ENCODE measurements around the gene MYO15A. TPM values are rescaled to one million over a fixed set of nuclear protein-coding genes. Genes with fewer than 3 reads are reported as not detected.

The MYO15A gene, protein sequence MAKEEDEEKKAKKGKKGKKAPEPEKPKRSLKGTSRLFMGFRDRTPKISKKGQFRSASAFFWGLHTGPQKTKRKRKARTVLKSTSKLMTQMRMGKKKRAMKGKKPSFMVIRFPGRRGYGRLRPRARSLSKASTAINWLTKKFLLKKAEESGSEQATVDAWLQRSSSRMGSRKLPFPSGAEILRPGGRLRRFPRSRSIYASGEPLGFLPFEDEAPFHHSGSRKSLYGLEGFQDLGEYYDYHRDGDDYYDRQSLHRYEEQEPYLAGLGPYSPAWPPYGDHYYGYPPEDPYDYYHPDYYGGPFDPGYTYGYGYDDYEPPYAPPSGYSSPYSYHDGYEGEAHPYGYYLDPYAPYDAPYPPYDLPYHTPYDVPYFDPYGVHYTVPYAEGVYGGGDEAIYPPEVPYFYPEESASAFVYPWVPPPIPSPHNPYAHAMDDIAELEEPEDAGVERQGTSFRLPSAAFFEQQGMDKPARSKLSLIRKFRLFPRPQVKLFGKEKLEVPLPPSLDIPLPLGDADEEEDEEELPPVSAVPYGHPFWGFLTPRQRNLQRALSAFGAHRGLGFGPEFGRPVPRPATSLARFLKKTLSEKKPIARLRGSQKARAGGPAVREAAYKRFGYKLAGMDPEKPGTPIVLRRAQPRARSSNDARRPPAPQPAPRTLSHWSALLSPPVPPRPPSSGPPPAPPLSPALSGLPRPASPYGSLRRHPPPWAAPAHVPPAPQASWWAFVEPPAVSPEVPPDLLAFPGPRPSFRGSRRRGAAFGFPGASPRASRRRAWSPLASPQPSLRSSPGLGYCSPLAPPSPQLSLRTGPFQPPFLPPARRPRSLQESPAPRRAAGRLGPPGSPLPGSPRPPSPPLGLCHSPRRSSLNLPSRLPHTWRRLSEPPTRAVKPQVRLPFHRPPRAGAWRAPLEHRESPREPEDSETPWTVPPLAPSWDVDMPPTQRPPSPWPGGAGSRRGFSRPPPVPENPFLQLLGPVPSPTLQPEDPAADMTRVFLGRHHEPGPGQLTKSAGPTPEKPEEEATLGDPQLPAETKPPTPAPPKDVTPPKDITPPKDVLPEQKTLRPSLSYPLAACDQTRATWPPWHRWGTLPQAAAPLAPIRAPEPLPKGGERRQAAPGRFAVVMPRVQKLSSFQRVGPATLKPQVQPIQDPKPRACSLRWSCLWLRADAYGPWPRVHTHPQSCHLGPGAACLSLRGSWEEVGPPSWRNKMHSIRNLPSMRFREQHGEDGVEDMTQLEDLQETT (N-terminal part only)
- total RNA-seq = 0.84 TPM

DNA sequence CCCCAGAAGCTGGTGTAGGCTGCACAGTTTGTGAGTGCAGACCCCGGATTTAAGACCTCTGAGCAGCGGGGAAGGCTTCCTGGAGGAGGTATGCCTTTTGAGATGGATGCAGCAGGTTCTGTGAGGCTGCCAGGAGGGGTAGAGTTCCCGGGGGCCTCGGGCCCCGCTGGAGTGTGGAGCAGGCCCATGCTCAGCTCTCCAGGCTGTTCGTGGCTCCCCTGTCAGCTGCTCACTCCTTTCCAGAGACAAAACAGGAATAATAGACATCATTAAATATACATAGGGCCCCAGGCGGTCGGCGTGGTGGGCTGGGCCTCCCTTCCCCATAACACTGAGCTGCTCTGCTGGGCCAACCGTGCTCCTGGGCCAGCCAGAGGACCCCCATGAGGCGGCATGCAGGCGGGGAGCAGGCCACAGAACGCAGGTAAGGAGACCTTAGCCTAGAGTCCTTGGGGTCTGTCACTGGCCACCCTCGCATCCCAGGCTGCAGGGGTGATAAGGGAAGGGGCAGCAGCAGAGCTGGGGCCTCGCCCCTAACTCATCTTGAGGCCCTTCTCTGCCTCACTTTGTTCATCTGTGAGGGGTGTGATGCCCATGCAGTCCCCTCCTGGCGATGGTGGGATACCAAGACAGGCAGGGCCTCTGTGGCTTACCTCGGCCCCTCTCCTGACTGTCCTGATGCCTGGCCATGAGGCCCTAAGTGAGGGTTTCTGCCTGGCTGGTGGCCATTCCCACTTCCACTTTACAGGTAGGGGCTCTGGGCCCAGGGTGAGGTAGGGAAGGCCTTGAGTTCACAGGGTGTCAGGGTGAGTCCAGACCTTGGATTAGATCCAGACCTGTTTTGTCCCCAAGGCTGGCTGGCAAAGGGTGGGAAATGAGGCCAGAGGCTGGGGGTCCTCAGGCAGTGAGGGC, at the start of gene MYO15A:
TSS of gene MYO15A (plus strand) at position 356 of the 912 bp plus-strand sequence. CDS start 10,045 bp downstream, outside the sequence.
- no peaks in the 10 kb centered on the region for H3K27me3 ChIP-seq (ENCODE audit: insufficient read depth, low read length)
- H3K9me3 ChIP-seq (ENCODE audit: low read depth, low read length) = no peaks in the 10 kb centered on the region
- H3K4me1 ChIP-seq (ENCODE audit: insufficient read depth, low read length) = no peaks in the 10 kb centered on the region
- no peak within 1 kb of the TSS for H3K4me3 ChIP-seq (ENCODE audit: low read length)

DNA sequence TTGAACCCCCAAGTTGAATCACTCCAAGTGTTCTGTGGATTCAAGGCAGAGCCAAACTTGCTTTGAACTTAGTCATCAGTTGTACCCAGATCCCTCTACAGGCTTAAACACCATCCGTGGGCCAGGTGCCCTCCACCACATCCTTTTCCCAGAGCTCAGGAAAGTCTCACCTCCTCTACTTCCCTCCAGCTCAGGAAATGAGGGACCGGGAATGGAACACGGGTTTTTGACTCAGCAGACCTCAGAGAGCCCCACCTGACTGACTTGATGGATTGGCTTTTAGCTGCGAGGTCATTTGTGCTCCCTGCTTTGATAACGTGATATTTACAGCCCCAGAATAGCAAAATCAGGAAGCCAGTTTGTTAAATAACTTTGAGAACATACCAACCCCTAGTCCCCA, 49.3 kb upstream of the MYO15A start:
- H3K4me1 ChIP-seq (ENCODE audit: insufficient read depth, low read length) = no peaks in the 10 kb centered on the region
- no peaks in the 10 kb centered on the region for H3K27me3 ChIP-seq (ENCODE audit: insufficient read depth, low read length)
- no peak overlapping the region for H3K4me3 ChIP-seq (ENCODE audit: low read length)
- no peaks in the 10 kb centered on the region for H3K9me3 ChIP-seq (ENCODE audit: low read depth, low read length)

DNA sequence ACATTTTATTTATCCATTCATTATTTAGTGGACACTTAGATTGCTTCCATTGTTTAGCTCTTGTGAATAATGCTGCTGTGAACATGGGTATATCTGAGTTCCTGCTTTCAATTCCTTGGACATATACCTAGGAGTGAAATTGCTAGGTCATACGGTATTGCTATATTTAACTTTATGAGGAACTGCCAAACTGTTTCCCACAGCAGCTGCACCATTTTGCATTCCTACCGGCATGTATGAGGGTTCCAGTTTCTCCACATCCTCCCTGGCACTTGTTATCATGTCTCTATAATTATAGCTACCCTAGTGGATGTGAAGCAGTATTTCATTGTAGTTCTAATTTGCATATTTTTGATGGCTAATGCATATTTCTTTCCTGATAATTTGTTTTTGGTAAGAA, 44.5 kb upstream of the MYO15A start:
- Histone ChIP-seq H3K9me3 (ENCODE audit: low read depth, low read length) (no peaks in the 10 kb centered on the region), H3K4me3 (ENCODE audit: low read length) (no peak overlapping the region), H3K4me1 (ENCODE audit: insufficient read depth, low read length) (no peaks in the 10 kb centered on the region), H3K27me3 (ENCODE audit: insufficient read depth, low read length) (no peaks in the 10 kb centered on the region)

DNA sequence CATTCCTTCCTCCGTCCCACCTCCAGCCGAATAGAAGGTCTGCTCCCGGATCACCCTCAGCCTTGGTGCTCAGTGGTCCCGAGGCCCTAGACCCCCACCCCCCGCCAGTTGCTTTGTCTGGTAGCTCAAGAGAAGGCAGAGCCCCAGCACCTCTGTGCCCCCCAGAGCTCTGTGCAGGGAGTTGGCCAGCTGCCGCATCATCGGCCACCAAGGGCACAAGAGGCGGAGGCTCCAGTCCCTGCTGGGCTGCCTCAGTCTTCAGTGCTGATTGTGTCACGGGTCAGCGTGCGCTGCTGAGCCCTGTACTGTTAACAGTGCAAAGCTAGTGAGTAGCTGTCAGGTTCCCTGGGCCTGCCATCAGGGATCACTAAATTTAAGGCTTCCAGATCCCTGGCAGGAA, 43.0 kb upstream of the MYO15A start:
- no peaks in the 10 kb centered on the region for H3K4me1 ChIP-seq (ENCODE audit: insufficient read depth, low read length)
- no peaks in the 10 kb centered on the region for H3K9me3 ChIP-seq (ENCODE audit: low read depth, low read length)

DNA sequence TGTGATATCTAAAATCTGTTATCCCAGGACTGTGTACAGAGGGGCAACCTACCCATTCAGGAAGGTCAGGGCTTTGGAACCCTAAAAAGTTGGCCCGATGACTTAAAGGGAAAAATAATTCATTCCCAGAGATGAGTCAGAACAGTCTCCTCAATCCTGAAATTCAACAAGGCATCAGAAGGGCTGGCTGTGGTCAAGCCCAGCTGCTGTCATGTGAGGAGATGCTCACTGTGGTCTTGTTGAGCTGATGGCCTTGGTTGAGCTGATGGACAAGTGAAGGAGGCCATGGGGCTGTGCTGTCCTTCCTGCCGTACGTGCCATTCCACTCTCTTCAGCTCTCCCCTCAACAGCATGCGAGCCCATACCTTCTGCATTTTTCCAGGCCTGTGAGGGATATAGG, 41.7 kb upstream of the MYO15A start:
- Histone ChIP-seq H3K4me1 (ENCODE audit: insufficient read depth, low read length) (peaks cover 7% of the 10 kb centered on the region), H3K27me3 (ENCODE audit: insufficient read depth, low read length) (no peaks in the 10 kb centered on the region), H3K4me3 (ENCODE audit: low read length) (no peak overlapping the region), H3K9me3 (ENCODE audit: low read depth, low read length) (no peaks in the 10 kb centered on the region)

More for the DNA sequence above, 43.0 kb upstream of the MYO15A start:
- Histone ChIP-seq H3K27me3 (ENCODE audit: insufficient read depth, low read length) (no peaks in the 10 kb centered on the region), H3K4me3 (ENCODE audit: low read length) (no peak overlapping the region)

DNA sequence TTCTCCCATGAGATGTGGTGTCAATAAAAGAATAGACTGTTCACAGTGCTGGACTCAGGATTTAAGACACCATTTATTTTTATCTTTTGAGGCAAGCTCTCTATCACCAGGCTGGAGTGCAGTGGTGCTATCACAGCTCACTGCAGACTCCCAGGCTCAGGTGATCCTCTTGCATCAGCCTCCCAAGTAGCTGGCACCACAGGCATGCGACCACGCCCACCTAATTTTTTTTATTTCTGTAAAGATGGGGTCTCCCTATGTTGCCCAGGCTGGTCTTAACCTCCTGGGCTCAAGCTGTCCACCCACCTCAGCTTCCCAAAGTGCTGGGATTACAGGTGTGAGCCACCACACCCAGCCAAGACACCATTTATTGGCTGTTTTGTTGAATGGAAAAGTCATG, 39.5 kb upstream of the MYO15A start:
- Histone ChIP-seq H3K27me3 (ENCODE audit: insufficient read depth, low read length) (no peaks in the 10 kb centered on the region), H3K9me3 (ENCODE audit: low read depth, low read length) (no peaks in the 10 kb centered on the region), H3K4me1 (ENCODE audit: insufficient read depth, low read length) (peaks cover 7% of the 10 kb centered on the region), H3K4me3 (ENCODE audit: low read length) (no peak overlapping the region)

DNA sequence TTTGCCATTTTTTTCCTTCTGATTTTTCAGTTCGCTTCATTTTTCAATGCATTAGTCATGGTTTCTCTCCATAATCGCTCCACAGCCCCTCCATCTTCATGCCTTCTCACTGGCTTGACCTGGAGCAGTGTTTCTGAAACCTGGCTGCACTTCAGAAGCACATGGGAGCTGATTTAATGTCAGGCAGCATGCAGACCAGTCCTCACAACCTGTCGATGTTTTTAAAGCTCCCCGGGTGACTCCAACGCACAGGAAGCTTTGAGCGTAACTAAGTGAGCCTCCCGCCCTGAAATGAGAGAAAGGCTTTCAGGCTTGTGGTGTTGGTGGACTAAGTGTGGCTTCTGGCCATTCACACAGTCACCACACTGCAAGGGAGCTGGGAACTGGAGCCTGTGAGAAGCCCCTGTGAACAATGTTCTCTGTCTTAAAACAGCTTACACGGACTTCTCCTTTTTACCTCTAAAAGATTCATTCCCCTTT, 37.7 kb upstream of the MYO15A start:
- Histone ChIP-seq H3K4me1 (ENCODE audit: insufficient read depth, low read length) (peaks cover 7% of the 10 kb centered on the region), H3K27me3 (ENCODE audit: insufficient read depth, low read length) (no peaks in the 10 kb centered on the region), H3K9me3 (ENCODE audit: low read depth, low read length) (no peaks in the 10 kb centered on the region), H3K4me3 (ENCODE audit: low read length) (no peak overlapping the region)

DNA sequence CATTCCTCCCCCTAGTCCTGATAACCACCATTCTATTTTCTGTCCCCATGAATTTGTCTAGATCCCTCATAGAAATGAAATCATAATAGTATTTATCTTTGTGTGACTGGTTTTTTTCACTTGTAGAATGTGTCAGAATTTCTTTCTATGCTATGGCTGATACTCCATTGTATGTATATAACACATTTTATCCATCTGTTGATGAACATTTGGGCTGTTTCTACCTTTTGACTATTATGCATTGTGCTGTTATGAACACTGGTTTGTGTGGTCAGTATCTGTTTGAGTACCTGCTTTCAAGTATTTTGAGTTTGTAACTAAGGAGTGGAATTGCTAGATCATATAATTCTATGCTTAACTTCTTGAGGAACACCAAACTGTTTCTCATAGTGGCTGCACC, 36.8 kb upstream of the MYO15A start:
- peaks cover 7% of the 10 kb centered on the region for H3K4me1 ChIP-seq (ENCODE audit: insufficient read depth, low read length)
- H3K9me3 ChIP-seq (ENCODE audit: low read depth, low read length) = no peaks in the 10 kb centered on the region
- H3K4me3 ChIP-seq (ENCODE audit: low read length) = no peak overlapping the region
- no peaks in the 10 kb centered on the region for H3K27me3 ChIP-seq (ENCODE audit: insufficient read depth, low read length)

DNA sequence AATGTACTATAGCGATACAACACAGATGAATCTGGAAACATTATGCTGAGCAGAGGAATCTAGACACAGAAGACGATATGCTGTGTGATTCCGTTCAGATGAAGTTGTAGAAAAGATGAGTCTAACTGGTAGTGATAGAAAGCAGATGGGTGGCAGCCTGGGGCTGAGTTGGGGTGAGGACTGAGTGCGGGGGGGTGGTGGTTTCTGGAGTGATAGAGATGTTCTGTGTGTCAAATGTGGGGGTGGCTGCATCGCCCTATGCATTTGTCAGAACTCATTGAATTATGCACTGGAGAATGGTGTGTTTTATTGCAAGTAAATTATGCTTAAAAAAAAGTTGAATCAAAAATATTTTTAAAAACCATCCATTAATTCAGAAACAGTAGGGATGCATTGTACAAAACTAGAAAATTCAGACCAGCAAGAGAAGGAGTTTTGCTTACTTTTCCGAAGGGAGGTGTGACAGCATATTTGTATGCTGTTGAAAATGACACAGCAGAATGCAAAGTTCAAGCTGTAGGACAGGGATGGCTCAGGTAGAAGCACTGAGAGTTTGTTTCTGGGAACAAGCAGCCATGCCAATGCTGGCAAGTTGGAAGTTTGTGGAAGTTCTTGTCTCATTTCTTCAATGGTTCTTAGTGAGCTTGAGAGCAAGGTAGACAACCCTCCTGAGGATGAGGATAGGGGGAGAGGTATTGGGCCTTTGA, 33.8 kb upstream of the MYO15A start:
- no peaks in the 10 kb centered on the region for H3K9me3 ChIP-seq (ENCODE audit: low read depth, low read length)
- no peak overlapping the region for H3K4me3 ChIP-seq (ENCODE audit: low read length)
- H3K27me3 ChIP-seq (ENCODE audit: insufficient read depth, low read length) = no peaks in the 10 kb centered on the region
- H3K4me1 ChIP-seq (ENCODE audit: insufficient read depth, low read length) = peaks cover 7% of the 10 kb centered on the region

DNA sequence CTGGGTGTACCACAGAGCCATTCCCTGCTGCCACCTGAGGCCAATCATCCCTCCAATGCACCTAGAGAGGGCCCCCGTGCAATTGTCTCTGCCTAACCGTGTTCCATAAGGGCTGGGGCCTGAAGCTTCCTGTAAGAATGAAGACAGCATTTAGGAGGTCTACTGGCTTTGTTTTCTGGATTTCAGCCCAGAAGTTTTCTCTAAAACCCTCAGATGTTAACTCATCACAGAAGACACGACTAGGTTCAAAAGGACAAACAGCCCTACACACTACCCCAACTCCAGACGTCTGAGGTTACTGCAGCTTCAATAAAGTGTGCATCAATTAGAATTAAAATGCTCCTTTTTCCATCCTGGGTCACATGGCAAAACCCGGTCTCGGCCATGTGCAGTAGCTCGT, 31.6 kb upstream of the MYO15A start:
- H3K27me3 ChIP-seq (ENCODE audit: insufficient read depth, low read length) = no peaks in the 10 kb centered on the region
- no peaks in the 10 kb centered on the region for H3K4me1 ChIP-seq (ENCODE audit: insufficient read depth, low read length)
- H3K4me3 ChIP-seq (ENCODE audit: low read length) = no peak overlapping the region
- H3K9me3 ChIP-seq (ENCODE audit: low read depth, low read length) = no peaks in the 10 kb centered on the region

DNA sequence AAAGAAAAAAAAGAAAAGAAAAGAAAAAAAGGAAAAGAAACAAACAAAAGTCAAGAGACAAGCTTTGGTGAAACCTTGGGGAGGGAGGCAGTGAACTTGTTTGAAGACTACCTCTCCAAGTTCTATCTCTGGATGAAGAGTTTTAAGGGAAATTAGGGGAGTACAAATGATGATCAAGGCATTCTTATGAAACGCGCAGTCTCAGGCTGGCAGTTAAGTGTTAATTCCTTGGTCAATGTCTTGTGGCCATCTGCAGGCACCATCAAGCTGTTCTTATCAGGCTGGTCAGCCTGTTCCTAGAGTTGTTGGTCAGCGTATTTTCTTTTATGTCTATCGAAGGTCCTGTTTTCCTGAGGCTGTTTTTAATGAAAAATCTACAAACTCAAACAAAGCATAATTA, 29.0 kb upstream of the MYO15A start:
- no peak overlapping the region for H3K4me3 ChIP-seq (ENCODE audit: low read length)
- H3K9me3 ChIP-seq (ENCODE audit: low read depth, low read length) = no peaks in the 10 kb centered on the region
- no peaks in the 10 kb centered on the region for H3K4me1 ChIP-seq (ENCODE audit: insufficient read depth, low read length)
- H3K27me3 ChIP-seq (ENCODE audit: insufficient read depth, low read length) = no peaks in the 10 kb centered on the region

DNA sequence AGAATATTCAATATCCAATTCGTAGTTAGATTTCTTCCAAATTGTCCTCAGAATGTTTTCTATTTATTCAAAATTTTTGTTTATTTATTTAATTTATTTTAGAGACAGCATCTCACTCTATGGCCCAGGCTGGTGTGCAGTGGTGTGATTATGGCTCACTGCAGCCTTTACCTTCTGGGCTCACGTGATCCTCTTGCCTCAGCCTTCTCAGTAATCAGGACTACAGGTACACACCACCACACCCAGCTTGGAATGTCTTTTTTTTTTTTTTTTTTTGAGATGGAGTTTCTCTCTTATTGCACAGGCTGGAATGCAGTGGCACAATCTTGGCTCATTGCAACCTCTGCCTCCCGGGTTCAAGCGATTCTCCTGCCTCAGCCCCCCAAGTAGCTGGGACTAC, 24.3 kb upstream of the MYO15A start:
- no peak overlapping the region for H3K4me3 ChIP-seq (ENCODE audit: low read length)

DNA sequence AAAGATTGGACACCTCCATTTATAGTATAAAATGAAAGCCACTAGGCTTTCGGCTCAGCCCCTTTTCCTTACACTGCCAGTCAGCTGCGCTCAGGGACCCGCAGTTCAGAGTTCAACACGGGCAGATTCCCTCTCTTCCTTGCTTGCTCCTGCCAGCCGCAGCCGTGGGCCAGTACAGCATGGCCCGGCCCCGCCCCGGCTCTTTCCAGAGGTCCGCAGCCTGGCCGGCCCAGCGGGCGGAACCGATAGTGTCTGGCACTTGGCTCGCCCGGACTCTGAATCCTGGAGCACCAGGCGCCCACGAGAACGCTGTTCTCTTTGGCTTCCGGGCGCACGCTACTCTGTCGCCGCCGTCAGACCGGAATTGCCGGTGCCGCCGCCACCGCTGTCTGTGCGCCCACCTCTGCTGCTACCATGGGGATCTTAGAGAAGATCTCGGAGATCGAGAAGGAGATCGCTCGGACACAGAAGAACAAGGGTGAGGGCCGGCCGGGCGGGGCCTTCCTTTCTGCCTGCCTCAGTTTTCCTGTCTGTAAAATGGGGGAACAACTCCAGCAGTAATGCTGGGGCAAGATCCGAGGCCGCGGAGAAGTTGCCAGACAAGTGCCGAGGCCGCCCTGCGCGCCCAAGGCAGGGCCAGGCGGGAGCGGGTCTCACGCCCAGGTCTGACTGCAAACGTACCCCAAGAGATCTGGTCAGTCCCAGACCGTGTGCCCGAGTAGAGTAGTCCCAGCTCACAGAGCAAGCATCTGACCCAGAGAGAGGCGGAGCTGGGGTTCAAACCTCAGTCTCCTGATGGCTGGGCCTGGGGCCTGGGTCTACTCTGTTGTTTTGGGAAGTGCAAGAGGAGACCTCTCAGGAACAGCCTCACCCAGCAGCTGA, 20.7 kb upstream of the MYO15A start, which contains the start of gene DRG2:
TSS of gene DRG2 (plus strand) at position 339 of the 882 bp plus-strand sequence. CDS start at position 415, 76 bp downstream.
- Histone ChIP-seq H3K27me3 (ENCODE audit: insufficient read depth, low read length) (no peaks in the 10 kb centered on the region), H3K4me1 (ENCODE audit: insufficient read depth, low read length) (peaks cover 24% of the 10 kb centered on the region), H3K9me3 (ENCODE audit: low read depth, low read length) (no peaks in the 10 kb centered on the region), H3K4me3 (ENCODE audit: low read length) (peak within 1 kb of the TSS; percentile 94)

More for the DNA sequence above, 24.3 kb upstream of the MYO15A start:
- Histone ChIP-seq H3K9me3 (ENCODE audit: low read depth, low read length) (no peaks in the 10 kb centered on the region), H3K27me3 (ENCODE audit: insufficient read depth, low read length) (no peaks in the 10 kb centered on the region), H3K4me1 (ENCODE audit: insufficient read depth, low read length) (peaks cover 18% of the 10 kb centered on the region)
